Measurements from ENCODE around the gene ARHGEF10L.

DNA sequence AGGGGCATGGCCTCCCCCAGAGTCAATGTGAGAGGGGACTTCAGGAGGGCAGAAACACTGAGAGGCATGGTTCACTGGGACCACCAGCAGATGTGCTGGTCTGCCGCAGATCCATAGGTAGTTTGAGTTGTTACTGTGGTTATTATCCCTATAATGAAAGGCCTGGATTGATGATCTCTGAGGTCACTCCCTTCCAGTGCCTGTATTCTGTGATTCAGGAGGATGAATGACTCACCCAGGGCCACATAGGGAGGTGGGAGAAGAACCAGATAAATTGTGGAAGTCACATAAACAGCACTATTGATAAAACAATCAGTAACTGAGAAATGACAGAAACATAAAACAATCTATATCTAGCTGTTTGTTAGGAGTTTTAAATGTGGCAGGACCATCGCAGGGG lies 193.0 kb downstream of the ARHGEF10L start:
- TF ChIP-seq, protein P1, sequence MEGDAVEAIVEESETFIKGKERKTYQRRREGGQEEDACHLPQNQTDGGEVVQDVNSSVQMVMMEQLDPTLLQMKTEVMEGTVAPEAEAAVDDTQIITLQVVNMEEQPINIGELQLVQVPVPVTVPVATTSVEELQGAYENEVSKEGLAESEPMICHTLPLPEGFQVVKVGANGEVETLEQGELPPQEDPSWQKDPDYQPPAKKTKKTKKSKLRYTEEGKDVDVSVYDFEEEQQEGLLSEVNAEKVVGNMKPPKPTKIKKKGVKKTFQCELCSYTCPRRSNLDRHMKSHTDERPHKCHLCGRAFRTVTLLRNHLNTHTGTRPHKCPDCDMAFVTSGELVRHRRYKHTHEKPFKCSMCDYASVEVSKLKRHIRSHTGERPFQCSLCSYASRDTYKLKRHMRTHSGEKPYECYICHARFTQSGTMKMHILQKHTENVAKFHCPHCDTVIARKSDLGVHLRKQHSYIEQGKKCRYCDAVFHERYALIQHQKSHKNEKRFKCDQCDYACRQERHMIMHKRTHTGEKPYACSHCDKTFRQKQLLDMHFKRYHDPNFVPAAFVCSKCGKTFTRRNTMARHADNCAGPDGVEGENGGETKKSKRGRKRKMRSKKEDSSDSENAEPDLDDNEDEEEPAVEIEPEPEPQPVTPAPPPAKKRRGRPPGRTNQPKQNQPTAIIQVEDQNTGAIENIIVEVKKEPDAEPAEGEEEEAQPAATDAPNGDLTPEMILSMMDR (IDR thresholded peaks at IDR 0.05) = no peak
- TF ChIP-seq EP300 (IDR thresholded peaks at IDR 0.05) (no peak), POLR2AphosphoS5 (IDR thresholded peaks at IDR 0.05) (no peak)
